Kidney tubule cell (primary cell): Measurements from ENCODE around the gene PLCB2.
A peak's percentile ranks its signal among the peaks of the same experiment; 100 is the strongest.

ENCODE experiments used
- DNase-seq: peaks from one replicate; pipeline ENCODE4 v3.0.0-alpha.2; 2018; ENCODE audit warnings: low spot score

The PLCB2 gene

GRCh38 chr15:40285151-40285550 is 22.6 kb downstream of the PLCB2 start:
- no peak for DNase-seq

- no peak for DNase-seq
Observed at GRCh38 chr15:40283615-40284300, 24.0 kb downstream of the PLCB2 start.

GRCh38 chr15:40282869-40283614 is 24.7 kb downstream of the PLCB2 start, which contains the start of gene ANKRD63:
Gene ANKRD63, minus strand, starts transcription at chr15:40283064. Its CDS starts 478 bp downstream, at chr15:40282586.
- DNase-seq, result no peak

GRCh38 chr15:40282147-40282868 is 25.4 kb downstream of the PLCB2 start:
- DNase-seq, result peak; percentile 31

GRCh38 chr15:40281801-40282146 is 26.0 kb downstream of the PLCB2 start:
- DNase-seq, result no peak

GRCh38 chr15:40281057-40281800 is 26.5 kb downstream of the PLCB2 start:
- no peak for DNase-seq

GRCh38 chr15:40280260-40281056 is 27.3 kb downstream of the PLCB2 start:
- DNase-seq, result no peak

- peak; percentile 65 for DNase-seq
Observed at GRCh38 chr15:40279437-40280141, 28.1 kb downstream of the PLCB2 start.

- no peak for DNase-seq
Observed at GRCh38 chr15:40278026-40278425, 29.7 kb downstream of the PLCB2 start.

- no peak for DNase-seq
Observed at GRCh38 chr15:40277471-40277870, 30.3 kb downstream of the PLCB2 start.

GRCh38 chr15:40276927-40277326 is 30.8 kb downstream of the PLCB2 start:
- DNase-seq, result no peak

GRCh38 chr15:40275954-40276353 is 31.8 kb downstream of the PLCB2 start:
- DNase-seq, result no peak

- DNase-seq, result no peak
Observed at GRCh38 chr15:40275523-40275922, 32.2 kb downstream of the PLCB2 start.

- peak; percentile 80 for DNase-seq
Observed at GRCh38 chr15:40274350-40275274, 33.1 kb downstream of the PLCB2 start.

GRCh38 chr15:40273428-40273827 is 34.3 kb downstream of the PLCB2 start:
- no peak for DNase-seq

GRCh38 chr15:40272485-40273056 is 35.2 kb downstream of the PLCB2 start:
- no peak for DNase-seq

GRCh38 chr15:40271685-40272484 is 35.9 kb downstream of the PLCB2 start:
- no peak for DNase-seq

GRCh38 chr15:40270246-40270995 is 37.3 kb downstream of the PLCB2 start:
- DNase-seq, result no peak
